GM12878 (cell line): ENCODE data around the gene MDC1. TPM values are rescaled to one million over a fixed set of nuclear protein-coding genes. Genes with fewer than 3 reads are reported as not detected.

Experiments
- ATAC-seq: fragments of 200-7000 bp; cut with Tn5 transposase; 3 replicates; pipeline ENCODE4 v1.9.1; 2020; ENCODE audit warnings: mild to moderate bottlenecking, moderate library complexity
- BruUV-seq: library from RNA; stranded (reverse); fragments of 400-500 nt; replicated peaks from 2 replicates; lab custom pipeline; 2021; lab: Mats Ljungman, UMichigan
- CTCF ChIA-PET: fragments of 300-600 bp; sonication (Branson Sonifier 250); formaldehyde crosslinking; extraction: SDS; loops from one replicate; lab custom pipeline; 2021; ENCODE audit warnings: inconsistent platforms; lab: Yijun Ruan, JAX
- POLR2A ChIA-PET: fragments of 350-600 bp; formaldehyde crosslinking; extraction: SDS; loops from one replicate; lab custom pipeline; 2021; ENCODE audit warnings: inconsistent platforms; lab: Charles Lee
- RAD21 ChIA-PET: fragments of 300-600 bp; sonication (Branson Sonifier 250); formaldehyde crosslinking; loops from one replicate; lab custom pipeline; 2023; ENCODE audit warnings: antibody characterized with exemption; ENCODE audit not compliant: unreplicated experiment; lab: Charles Lee
- SMC1A ChIA-PET: fragments of 300-600 bp; sonication (Branson Sonifier 250); formaldehyde crosslinking; loops from one replicate; lab custom pipeline; 2023; ENCODE audit not compliant: unreplicated experiment, uncharacterized antibody; lab: Charles Lee
- DNase-seq: peaks from one replicate; pipeline ENCODE4 v3.0.0-alpha.2; 2011; ENCODE audit warnings: low read depth, low spot score
- FAIRE-seq: peaks from 3 replicates; lab custom pipeline; 2011; peaks lifted over from hg19 to GRCh38; lab: Jason Lieb, UNC
- H2AFZ ChIP-seq: 2 replicates; pipeline ENCODE4 v1.6.0; 2011; ENCODE audit warnings: low read depth, low read length, control low read depth; ENCODE audit not compliant: control insufficient read depth
- H3K27ac ChIP-seq: 2 replicates; pipeline ENCODE4 v1.5.1; 2011; ENCODE audit warnings: control low read depth; ENCODE audit not compliant: control insufficient read depth, insufficient read depth
- H3K27me3 ChIP-seq, 2 experiments: replicated peaks in 1 of 2; 2 replicates each; pipeline versions ENCODE4 v1.6.0 to v1.6.1; 2011; ENCODE audit warnings: low read length in 1 of 2; ENCODE audit not compliant: control insufficient read depth in 2 of 2, insufficient read depth in 2 of 2
- H3K36me3 ChIP-seq, 2 experiments: 2 replicates each; pipeline ENCODE4 v1.5.1; 2011; ENCODE audit warnings: low read length in 1 of 2; ENCODE audit not compliant: control insufficient read depth in 2 of 2, insufficient read depth in 2 of 2
- H3K4me1 ChIP-seq: 2 replicates; pipeline ENCODE4 v1.6.1; 2011; ENCODE audit warnings: mild to moderate bottlenecking, low read length, moderate library complexity, mixed read lengths; ENCODE audit not compliant: control insufficient read depth, insufficient read depth
- H3K4me2 ChIP-seq: 2 replicates; pipeline ENCODE4 v1.6.0; 2011; ENCODE audit warnings: control low read depth; ENCODE audit not compliant: control insufficient read depth, insufficient read depth
- H3K4me3 ChIP-seq: fragments of 200-600 bp; sonication (generic); 2 replicates; pipeline ENCODE4 v1.5.1; 2016
- H3K79me2 ChIP-seq: 2 replicates; pipeline ENCODE4 v1.6.0; 2011; ENCODE audit warnings: low read length; ENCODE audit not compliant: control insufficient read depth, insufficient read depth
- H3K9ac ChIP-seq: 2 replicates; pipeline ENCODE4 v1.8.0; 2011; ENCODE audit warnings: low read length, control low read depth, mixed read lengths; ENCODE audit not compliant: control insufficient read depth, insufficient read depth
- H3K9me3 ChIP-seq: replicated peaks from 3 replicates; pipeline ENCODE4 v1.5.1; 2011; ENCODE audit warnings: mild to moderate bottlenecking, low read length; ENCODE audit not compliant: control insufficient read depth, insufficient read depth
- H4K20me1 ChIP-seq: 2 replicates; pipeline ENCODE4 v1.6.0; 2011; ENCODE audit not compliant: control insufficient read depth, insufficient read depth
- EGR1 ChIP-seq, 2 experiments: IDR thresholded peaks; 1 replicate in 1 of 2; 2 replicates in 1 of 2; pipeline ENCODE4 v1.6.1; 2011 to 2012; ENCODE audit warnings: low read depth in 2 of 2, low read length in 2 of 2, borderline replicate concordance in 1 of 2, mild to moderate bottlenecking in 1 of 2, moderate library complexity in 1 of 2
- HCFC1 ChIP-seq: fragments of 150-350 bp; IDR thresholded peaks from 2 replicates; pipeline ENCODE4 v1.6.1; 2014; ENCODE audit warnings: low read length
- POLR2AphosphoS5 ChIP-seq: IDR thresholded peaks from 2 replicates; pipeline ENCODE4 v1.6.1; 2011; ENCODE audit warnings: mild to moderate bottlenecking, low read length, inconsistent platforms
- SMARCA5 ChIP-seq: fragments of 450-650 bp; IDR thresholded peaks from 2 replicates; pipeline ENCODE4 v1.6.1; 2017; ENCODE audit warnings: mild to moderate bottlenecking
- TCF12 ChIP-seq: IDR thresholded peaks from 2 replicates; pipeline ENCODE4 v1.6.1; 2011; ENCODE audit warnings: low read depth, mild to moderate bottlenecking, low read length
- ZBTB33 ChIP-seq: fragments of 450-650 bp; IDR thresholded peaks from 2 replicates; pipeline ENCODE4 v1.6.1; 2017; ENCODE audit warnings: mild to moderate bottlenecking
- WGBS: methylation state at CpG from one replicate; pipeline ENCODE4 v1.1.6; 2016; ENCODE audit warnings: low lambda C conversion rate; ENCODE audit not compliant: insufficient replicate concordance, insufficient coverage; ENCODE audit errors: missing lambda C conversion rate; 5-methylcytosine and 5-hydroxymethylcytosine counted together
- in situ Hi-C: fragments of 300-500 bp; cut with MboI; formaldehyde crosslinking; loops from 9 replicates; pipeline ENCODE4 v1.14.3; 2018; ENCODE audit warnings: mixed read lengths
- intact Hi-C: fragments of 100-400 bp; cut with micrococcal nuclease; formaldehyde crosslinking; loops from one replicate; pipeline ENCODE4 v1.14.2; 2022; ENCODE audit not compliant: unreplicated experiment
- polyA plus RNA-seq, 11 experiments: library from polyadenylated mRNA; depleted of rRNA in 4 of 11; unstranded in 6 of 11; stranded (reverse) in 5 of 11; fragments of >200 nt; fragmentation: Nextera tagmentation in 4 of 11; fragmentation: Illumina TruSeq in 1 of 11; extraction: Ambion mirVana in 4 of 11; extraction: Trizol in 1 of 11; gene quantifications; 1 replicate in 1 of 11; 2 replicates in 10 of 11; pipeline versions ENCODE4 v1.2.1 to v1.2.3, GENCODE V29; 2011 to 2016; ENCODE audit warnings: inconsistent platforms in 2 of 11, missing spikeins in 2 of 11, low read depth in 1 of 11
- total RNA-seq, 4 experiments: library from RNA; depleted of rRNA in 3 of 4; stranded (reverse); fragments of >200 nt in 3 of 4; fragmentation: Illumina TruSeq in 1 of 4; extraction: Trizol in 1 of 4; gene quantifications; 2 replicates each; pipeline versions ENCODE4 v1.2.1 to v1.2.3, GENCODE V29; 2013 to 2021

The MDC1 gene
- total and polyA plus RNA-seq, 10 of the 15 experiments (the other 5 are each of a cell fraction or from before 2014, with no cell fraction given) = 5.1 to 62.5 (median 22.4) TPM

- TF ChIP-seq ZBTB33 = no peak
- peak; percentile 90 for TF ChIP-seq HCFC1
- peak; percentile 45; the same call in 1 of the 2 replicates for TF ChIP-seq SMARCA5
Measured at GRCh38 chr6:30719791-30720737, 3.0 kb upstream of the MDC1 start, which contains the start of gene TUBB (continued).

- peak overlapping the region; percentile 83 for H3K4me3 ChIP-seq
- H3K27me3 ChIP-seq = no peaks in the 10 kb centered on the region
- FAIRE-seq = peak; percentile 69
- H3K36me3 ChIP-seq = peaks cover 10 to 14% of the 10 kb centered on the region in 2 experiments
- peak overlapping the region; percentile 38 for H3K4me2 ChIP-seq
- H3K27ac ChIP-seq = peak overlapping the region; percentile 92
- TF ChIP-seq TCF12 (0 out of 2 replicates have a peak, but pooled peaks have one; percentile 24), POLR2AphosphoS5 (no peak), EGR1 (IDR thresholded peaks at IDR 0.05; ENCODE audit: borderline replicate concordance in 1 of 2, low read depth in 2 of 2, low read length in 2 of 2) (no peak)
- TF ChIP-seq, all 136 proteins: peak for 1
- H3K79me2 ChIP-seq = peaks cover 78% of the 10 kb centered on the region
- ChIA-PET POLR2A (interaction anchor here (0.9 to 11.6 kb wide), 8 partner anchors 16 to 191 kb away, joined by 3 to 200 read pairs (median 6); partner anchors contain the start of genes MRPS18B and NRM), RAD21 (interaction anchor here (1.5 to 11.2 kb wide), 4 partner anchors 29 to 194 kb away, joined by 5 to 209 read pairs (median 60); partner anchors contain the start of gene NRM), CTCF (interaction anchor here (0.7 to 22.7 kb wide), 6 partner anchors 9 to 238 kb away, joined by 3 to 487 read pairs (median 4); partner anchors contain the start of gene NRM), SMC1A (interaction anchor here (0.7 to 17.7 kb wide), 8 partner anchors 12 to 104 kb away, joined by 3 to 265 read pairs (median 4); partner anchors contain the start of gene NRM)
- WGBS = under 1% methylated on average over 8 of the region's 8 CpGs
- no peak for ATAC-seq
- intact Hi-C loops = no loop called here
- no TSS peak for BruUV-seq
- no peak for DNase-seq
- in situ Hi-C loops = loop anchor here (5.0 kb wide), 2 partner anchors 37 to 102 kb away; partner anchors contain the start of genes MRPS18B and PPP1R10
- H3K9ac ChIP-seq = peak overlapping the region; percentile 62
- peaks cover 6% of the 10 kb centered on the region; the same call in 1 of the 2 replicates for H4K20me1 ChIP-seq
- H3K9me3 ChIP-seq = no peaks in the 10 kb centered on the region
- H2AFZ ChIP-seq = peak overlapping the region; percentile 81
- H3K4me1 ChIP-seq = peaks cover 19% of the 10 kb centered on the region
Measured at GRCh38 chr6:30719356-30719755, 2.3 kb upstream of the MDC1 start.
